ENCODE measurements around the gene TMEM272.

DNA sequence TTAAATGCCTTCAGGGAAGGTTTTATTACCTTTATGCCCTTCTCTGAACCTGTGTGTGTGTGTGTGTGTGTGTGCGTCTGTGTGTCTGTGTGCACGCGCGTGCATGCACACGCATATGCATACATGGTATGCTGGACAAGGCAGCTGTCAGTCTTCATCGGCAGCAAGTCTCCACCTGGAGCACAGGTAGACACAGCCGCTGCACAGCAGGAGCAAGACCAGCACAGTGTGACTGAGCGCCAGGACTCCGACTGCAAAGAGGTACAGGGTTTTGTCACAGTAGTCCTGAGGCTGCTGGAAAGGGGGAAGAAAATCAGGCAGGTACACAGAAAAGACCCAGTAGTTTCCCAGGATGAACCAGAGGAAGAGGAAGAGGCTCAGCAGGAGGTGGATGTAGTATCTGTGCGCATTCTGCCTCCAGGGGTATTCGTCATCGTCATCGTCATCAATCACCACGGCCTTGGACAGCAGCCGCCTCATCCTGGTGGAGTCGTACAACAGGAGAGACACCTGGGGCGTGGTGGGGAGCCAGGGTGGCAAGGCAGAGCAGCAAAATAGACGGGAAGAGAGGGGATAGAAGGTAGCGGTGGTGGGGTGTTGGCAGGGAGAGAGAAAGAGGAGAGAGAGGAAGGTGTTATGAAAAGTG, 28.2 kb downstream of the TMEM272 start:
- TF ChIP-seq CTCF (IDR thresholded peaks at IDR 0.05; ENCODE audit: insufficient read depth, low read length) (no peak), POLR2AphosphoS5 (IDR thresholded peaks at IDR 0.05; ENCODE audit: low read depth) (no peak), GABPA (IDR thresholded peaks at IDR 0.05; ENCODE audit: low read depth) (no peak), SPI1 (IDR thresholded peaks at IDR 0.05; ENCODE audit: borderline replicate concordance, low read depth) (no peak)
- TF ChIP-seq, protein P1, sequence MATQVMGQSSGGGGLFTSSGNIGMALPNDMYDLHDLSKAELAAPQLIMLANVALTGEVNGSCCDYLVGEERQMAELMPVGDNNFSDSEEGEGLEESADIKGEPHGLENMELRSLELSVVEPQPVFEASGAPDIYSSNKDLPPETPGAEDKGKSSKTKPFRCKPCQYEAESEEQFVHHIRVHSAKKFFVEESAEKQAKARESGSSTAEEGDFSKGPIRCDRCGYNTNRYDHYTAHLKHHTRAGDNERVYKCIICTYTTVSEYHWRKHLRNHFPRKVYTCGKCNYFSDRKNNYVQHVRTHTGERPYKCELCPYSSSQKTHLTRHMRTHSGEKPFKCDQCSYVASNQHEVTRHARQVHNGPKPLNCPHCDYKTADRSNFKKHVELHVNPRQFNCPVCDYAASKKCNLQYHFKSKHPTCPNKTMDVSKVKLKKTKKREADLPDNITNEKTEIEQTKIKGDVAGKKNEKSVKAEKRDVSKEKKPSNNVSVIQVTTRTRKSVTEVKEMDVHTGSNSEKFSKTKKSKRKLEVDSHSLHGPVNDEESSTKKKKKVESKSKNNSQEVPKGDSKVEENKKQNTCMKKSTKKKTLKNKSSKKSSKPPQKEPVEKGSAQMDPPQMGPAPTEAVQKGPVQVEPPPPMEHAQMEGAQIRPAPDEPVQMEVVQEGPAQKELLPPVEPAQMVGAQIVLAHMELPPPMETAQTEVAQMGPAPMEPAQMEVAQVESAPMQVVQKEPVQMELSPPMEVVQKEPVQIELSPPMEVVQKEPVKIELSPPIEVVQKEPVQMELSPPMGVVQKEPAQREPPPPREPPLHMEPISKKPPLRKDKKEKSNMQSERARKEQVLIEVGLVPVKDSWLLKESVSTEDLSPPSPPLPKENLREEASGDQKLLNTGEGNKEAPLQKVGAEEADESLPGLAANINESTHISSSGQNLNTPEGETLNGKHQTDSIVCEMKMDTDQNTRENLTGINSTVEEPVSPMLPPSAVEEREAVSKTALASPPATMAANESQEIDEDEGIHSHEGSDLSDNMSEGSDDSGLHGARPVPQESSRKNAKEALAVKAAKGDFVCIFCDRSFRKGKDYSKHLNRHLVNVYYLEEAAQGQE (IDR thresholded peaks at IDR 0.05; ENCODE audit: insufficient replicate concordance, low read depth) = no peak

Measured in HL-60 (cell line).